Measurements from ENCODE around the gene SLC28A1. TPM values are rescaled to one million over a fixed set of nuclear protein-coding genes. Genes with fewer than 3 reads are reported as not detected.

The SLC28A1 gene
- total and polyA plus RNA-seq, 9 donors: 0.02 to 0.92 (median 0.18) TPM; not detected in 3

DNA sequence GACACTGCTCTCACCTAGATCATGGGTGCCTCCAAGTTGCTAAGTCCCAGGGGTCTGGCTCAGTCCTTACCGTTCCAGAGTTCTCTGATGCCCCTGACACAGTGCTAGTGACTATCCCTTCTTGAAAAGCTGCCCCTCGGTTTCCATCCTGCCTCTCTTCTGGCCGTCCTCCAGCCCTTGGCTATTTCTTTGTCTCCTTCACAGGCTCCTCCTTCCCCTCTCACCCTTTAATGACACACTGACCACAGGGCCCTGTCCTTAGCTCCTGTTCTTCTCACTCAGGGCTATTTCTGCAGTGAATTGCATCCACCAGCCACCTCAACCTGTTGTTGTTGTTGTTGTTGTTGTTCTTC, 31.1 kb downstream of the SLC28A1 start:
- Histone ChIP-seq H3K36me3 (no peaks in the 10 kb centered on the region), H3K27me3 (no peaks in the 10 kb centered on the region), H3K27ac (peak overlapping the region; percentile 54 to 60), H3K9me3 (no peaks in the 10 kb centered on the region), H3K4me1 (ENCODE audit: insufficient read depth) (peaks cover 18% of the 10 kb centered on the region), H3K4me3 (no peak overlapping the region)
- 62 to 87% (median 77%) methylated on average over 3 of the region's 3 CpGs for WGBS, 3 donors
- intact Hi-C loops (cut with DNase I): loop anchor here in 1 of 4 donors (10.0 kb wide), 3 partner anchors 91 to 261 kb away; partner anchors contain the start of genes NMB, WDR73 and ZNF592
- DNase-seq: no peak
- TF ChIP-seq, protein P1, sequence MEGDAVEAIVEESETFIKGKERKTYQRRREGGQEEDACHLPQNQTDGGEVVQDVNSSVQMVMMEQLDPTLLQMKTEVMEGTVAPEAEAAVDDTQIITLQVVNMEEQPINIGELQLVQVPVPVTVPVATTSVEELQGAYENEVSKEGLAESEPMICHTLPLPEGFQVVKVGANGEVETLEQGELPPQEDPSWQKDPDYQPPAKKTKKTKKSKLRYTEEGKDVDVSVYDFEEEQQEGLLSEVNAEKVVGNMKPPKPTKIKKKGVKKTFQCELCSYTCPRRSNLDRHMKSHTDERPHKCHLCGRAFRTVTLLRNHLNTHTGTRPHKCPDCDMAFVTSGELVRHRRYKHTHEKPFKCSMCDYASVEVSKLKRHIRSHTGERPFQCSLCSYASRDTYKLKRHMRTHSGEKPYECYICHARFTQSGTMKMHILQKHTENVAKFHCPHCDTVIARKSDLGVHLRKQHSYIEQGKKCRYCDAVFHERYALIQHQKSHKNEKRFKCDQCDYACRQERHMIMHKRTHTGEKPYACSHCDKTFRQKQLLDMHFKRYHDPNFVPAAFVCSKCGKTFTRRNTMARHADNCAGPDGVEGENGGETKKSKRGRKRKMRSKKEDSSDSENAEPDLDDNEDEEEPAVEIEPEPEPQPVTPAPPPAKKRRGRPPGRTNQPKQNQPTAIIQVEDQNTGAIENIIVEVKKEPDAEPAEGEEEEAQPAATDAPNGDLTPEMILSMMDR (IDR thresholded peaks at IDR 0.05): no peak
- TF ChIP-seq POLR2A (IDR thresholded peaks at IDR 0.05) (no peak), EP300 (IDR thresholded peaks at IDR 0.05) (no peak)

DNA sequence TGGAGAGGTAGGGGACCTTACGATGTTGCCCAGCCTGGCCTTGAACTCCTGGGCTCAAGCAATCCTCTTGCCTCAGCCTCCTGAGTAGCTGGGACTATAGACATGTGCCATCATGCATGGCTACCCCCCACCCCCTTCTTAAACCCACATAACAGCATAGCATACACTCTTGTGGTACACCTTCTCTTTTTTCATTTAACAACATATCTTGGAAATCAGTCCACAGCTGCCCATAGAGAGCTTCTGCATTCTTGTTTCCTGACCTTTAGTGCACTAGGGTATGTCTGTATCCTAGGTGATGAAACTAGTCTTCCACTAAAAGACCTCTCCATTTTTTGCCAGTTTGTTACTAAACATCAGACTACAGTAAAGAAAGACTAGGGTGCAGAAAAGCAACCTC, 33.0 kb downstream of the SLC28A1 start:
- no peak for DNase-seq
- TF ChIP-seq, protein P1 (IDR thresholded peaks at IDR 0.05): no peak
- TF ChIP-seq POLR2A (IDR thresholded peaks at IDR 0.05) (no peak), EP300 (IDR thresholded peaks at IDR 0.05) (no peak)
- Histone ChIP-seq H3K4me1 (ENCODE audit: insufficient read depth) (peaks cover 5% of the 10 kb centered on the region), H3K36me3 (no peaks in the 10 kb centered on the region), H3K27me3 (no peaks in the 10 kb centered on the region), H3K4me3 (no peak overlapping the region), H3K9me3 (no peaks in the 10 kb centered on the region), H3K27ac (no peak overlapping the region)
- WGBS, 3 donors: 61 to 83% (median 71%) methylated on average over 1 of the region's 1 CpG
- intact Hi-C loops (cut with DNase I): loop anchor here in 1 of 4 donors (10.0 kb wide), 3 partner anchors 93 to 263 kb away; partner anchors contain the start of genes NMB, WDR73 and ZNF592

DNA sequence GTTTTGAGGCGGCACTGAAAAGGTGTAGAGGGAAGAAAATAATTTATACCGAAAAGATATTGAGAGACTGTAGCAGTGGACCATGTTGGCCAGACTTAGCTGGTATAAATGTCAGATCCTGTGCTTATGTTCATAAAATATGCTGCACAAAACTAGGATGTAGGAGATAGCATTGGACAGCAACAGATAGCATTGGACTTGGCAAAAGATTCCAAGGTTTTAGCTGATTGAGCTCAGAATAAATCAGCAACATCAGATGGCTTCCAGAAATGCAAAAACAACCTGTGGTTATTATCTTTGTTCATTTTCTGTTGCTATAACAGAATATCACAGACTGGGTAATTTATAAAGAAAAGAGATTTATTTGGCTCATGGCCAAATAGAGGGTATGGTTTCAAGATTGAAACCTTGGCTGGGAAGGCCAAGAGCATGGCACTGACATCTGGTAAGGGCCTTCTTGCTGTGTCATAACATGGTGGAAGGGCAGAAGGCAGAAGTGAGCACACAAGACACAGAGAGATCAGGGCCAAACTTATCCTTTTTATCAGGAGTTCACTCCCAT, 34.7 kb downstream of the SLC28A1 start:
- H3K9me3 ChIP-seq: no peaks in the 10 kb centered on the region
- no peaks in the 10 kb centered on the region for H3K36me3 ChIP-seq
- H3K27ac ChIP-seq: peak overlapping the region in 1 of 2 donors; percentile 35
- no peaks in the 10 kb centered on the region for H3K4me1 ChIP-seq (ENCODE audit: insufficient read depth)
- H3K4me3 ChIP-seq: no peak overlapping the region
- H3K27me3 ChIP-seq: no peaks in the 10 kb centered on the region
- intact Hi-C loops (cut with DNase I): loop anchor here in 1 of 4 donors (10.0 kb wide), 3 partner anchors 94 to 264 kb away; partner anchors contain the start of genes NMB, WDR73 and ZNF592
- no peak for TF ChIP-seq POLR2A (IDR thresholded peaks at IDR 0.05)
- TF ChIP-seq EP300 (IDR thresholded peaks at IDR 0.05): no peak
- TF ChIP-seq, protein P1 (IDR thresholded peaks at IDR 0.05): no peak
- WGBS, 3 donors: 69 to 81% (median 77%) methylated on average over 2 of the region's 2 CpGs
- no peak for DNase-seq

DNA sequence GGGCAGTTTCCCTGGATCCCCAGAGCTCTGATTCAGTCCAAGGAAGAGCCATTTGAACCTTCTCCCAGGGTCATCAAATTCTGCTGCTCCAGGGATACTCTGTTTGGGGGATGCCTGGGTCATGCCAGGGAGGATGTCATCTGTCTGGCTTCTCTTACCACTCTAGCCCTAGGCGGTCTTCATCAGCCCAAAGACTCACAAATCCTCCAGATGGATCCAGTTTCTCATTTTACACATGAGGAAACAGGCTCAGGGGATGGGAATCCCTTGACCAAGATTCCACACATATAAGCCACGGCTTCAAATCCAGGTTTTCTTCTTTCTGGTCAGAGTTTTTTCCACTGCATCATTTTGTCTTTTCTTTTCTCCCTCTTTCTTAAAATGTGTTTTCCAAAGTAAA, 36.7 kb downstream of the SLC28A1 start:
- no peaks in the 10 kb centered on the region for H3K27me3 ChIP-seq
- no peak overlapping the region for H3K4me3 ChIP-seq
- intact Hi-C loops (cut with DNase I): loop anchor here in 3 of 4 donors (10.0 kb wide), 3 partner anchors 166 to 326 kb away; partner anchors contain the start of genes NMB (in 1 of the 3) and WDR73 (in 1 of the 3)
- no peaks in the 10 kb centered on the region for H3K4me1 ChIP-seq (ENCODE audit: insufficient read depth)
- peak overlapping the region in 1 of 2 donors; percentile 47 for H3K27ac ChIP-seq
- H3K9me3 ChIP-seq: no peaks in the 10 kb centered on the region
- 73 to 86% (median 85%) methylated on average over 2 of the region's 2 CpGs for WGBS, 3 donors
- TF ChIP-seq EP300 (IDR thresholded peaks at IDR 0.05): no peak
- TF ChIP-seq, protein P1 (IDR thresholded peaks at IDR 0.05): no peak
- TF ChIP-seq POLR2A (IDR thresholded peaks at IDR 0.05): no peak
- DNase-seq: no peak
- no peaks in the 10 kb centered on the region for H3K36me3 ChIP-seq

All from ovary (tissue), 9 donors.